Testis (tissue), 2 donors: ENCODE results near the gene BACE2.

Experiments
- CTCF ChIP-seq, 3 experiments: fragments of 450-650 bp in 2 of 3; fragments of 200-600 bp in 1 of 3; sonication (generic) in 1 of 3; IDR thresholded peaks; one replicate each; pipeline ENCODE4 v1.5.1; 2016 to 2019; ENCODE audit warnings: antibody characterized with exemption in 3 of 3, mild to moderate bottlenecking in 2 of 3, moderate library complexity in 1 of 3
- POLR2A ChIP-seq: fragments of 450-650 bp; IDR thresholded peaks from one replicate; pipeline ENCODE4 v1.6.1; 2017; ENCODE audit warnings: antibody characterized with exemption, mild to moderate bottlenecking, moderate library complexity

- no peak for TF ChIP-seq POLR2A
- TF ChIP-seq CTCF (IDR thresholded peaks at IDR 0.05): no peak
Measured at GRCh38 chr21:41182547-41182946, 14.6 kb downstream of the BACE2 start.
